H9 (cell line): ENCODE results near the gene GPX5. TPM values are rescaled to one million over a fixed set of nuclear protein-coding genes. Genes with fewer than 3 reads are reported as not detected.

Source experiments
- DNase-seq: peaks from one replicate; pipeline ENCODE4 v3.0.0-alpha.2; 2017
- H2AFZ ChIP-seq: one replicate; pipeline ENCODE4 v1.6.1; 2013; ENCODE audit warnings: mild to moderate bottlenecking, low read length, control low read depth, moderate library complexity
- H2AK5ac ChIP-seq: 2 replicates; pipeline ENCODE4 v1.6.1; 2013; ENCODE audit warnings: low read length, control low read depth, mixed read lengths; ENCODE audit not compliant: insufficient read length
- H2BK120ac ChIP-seq: one replicate; pipeline ENCODE4 v1.6.1; 2013; ENCODE audit warnings: low read depth, mild to moderate bottlenecking, low read length, control low read depth, inconsistent platforms; ENCODE audit not compliant: poor library complexity, severe bottlenecking
- H2BK12ac ChIP-seq: 2 replicates; pipeline ENCODE4 v1.6.1; 2013; ENCODE audit warnings: low read length, control low read depth, mixed read lengths, low read depth; ENCODE audit not compliant: insufficient read length
- H2BK15ac ChIP-seq: 2 replicates; pipeline ENCODE4 v1.6.1; 2013; ENCODE audit warnings: low read depth, low read length, control low read depth
- H2BK20ac ChIP-seq: one replicate; pipeline ENCODE4 v1.6.1; 2013; ENCODE audit warnings: low read depth, mild to moderate bottlenecking, low read length, control low read depth, inconsistent platforms; ENCODE audit not compliant: poor library complexity, severe bottlenecking
- H2BK5ac ChIP-seq: 2 replicates; pipeline ENCODE4 v1.6.1; 2013; ENCODE audit warnings: low read length, control low read depth, mixed read lengths; ENCODE audit not compliant: insufficient read length
- H3K14ac ChIP-seq: 2 replicates; pipeline ENCODE4 v1.6.1; 2013; ENCODE audit warnings: low read length, control low read depth; ENCODE audit not compliant: insufficient read depth
- H3K18ac ChIP-seq: 2 replicates; pipeline ENCODE4 v1.6.1; 2013; ENCODE audit warnings: low read depth, mild to moderate bottlenecking, mixed read lengths, low read length, control low read depth; ENCODE audit not compliant: insufficient read length
- H3K23ac ChIP-seq: 2 replicates; pipeline ENCODE4 v1.6.1; 2013; ENCODE audit warnings: low read length, control low read depth, mixed read lengths, low read depth; ENCODE audit not compliant: insufficient read length
- H3K23me2 ChIP-seq: 2 replicates; pipeline ENCODE4 v1.6.1; 2013; ENCODE audit warnings: low read depth, mild to moderate bottlenecking, mixed read lengths, low read length, control low read depth; ENCODE audit not compliant: insufficient read length, poor library complexity, severe bottlenecking
- H3K27ac ChIP-seq: 2 replicates; pipeline ENCODE4 v1.5.1; 2013; ENCODE audit warnings: low read length, control low read depth, mixed read lengths, low read depth; ENCODE audit not compliant: insufficient read length
- H3K27me3 ChIP-seq: 2 replicates; pipeline ENCODE4 v1.6.1; 2013; ENCODE audit warnings: low read length, control low read depth, inconsistent platforms; ENCODE audit not compliant: insufficient read depth
- H3K4ac ChIP-seq: 2 replicates; pipeline ENCODE4 v1.6.1; 2013; ENCODE audit warnings: low read depth, mild to moderate bottlenecking, control low read depth, inconsistent platforms, low read length, moderate library complexity
- H3K4me1 ChIP-seq: 2 replicates; pipeline ENCODE4 v1.6.1; 2013; ENCODE audit warnings: low read length, control low read depth, inconsistent platforms; ENCODE audit not compliant: insufficient read depth
- H3K4me2 ChIP-seq: 2 replicates; pipeline ENCODE4 v1.6.1; 2013; ENCODE audit warnings: low read length, control low read depth, mixed read lengths; ENCODE audit not compliant: insufficient read length, insufficient read depth
- H3K56ac ChIP-seq: 2 replicates; pipeline ENCODE4 v1.6.1; 2013; ENCODE audit warnings: low read depth, mild to moderate bottlenecking, mixed read lengths, low read length, control low read depth; ENCODE audit not compliant: insufficient read length
- H3K79me1 ChIP-seq: 2 replicates; pipeline ENCODE4 v1.6.1; 2013; ENCODE audit warnings: low read depth, mild to moderate bottlenecking, moderate library complexity, low read length, control low read depth, inconsistent platforms; ENCODE audit not compliant: insufficient read depth, poor library complexity, severe bottlenecking
- H3K79me2 ChIP-seq: 2 replicates; pipeline ENCODE4 v1.6.1; 2013; ENCODE audit warnings: low read length, control low read depth, inconsistent platforms; ENCODE audit not compliant: insufficient read depth
- H3K9ac ChIP-seq: 2 replicates; pipeline ENCODE4 v1.6.1; 2013; ENCODE audit warnings: low read length, control low read depth, mixed read lengths; ENCODE audit not compliant: insufficient read length; ENCODE audit errors: extremely low read depth
- H3K9me3 ChIP-seq: one replicate; pipeline ENCODE4 v1.6.1; 2013; ENCODE audit warnings: low read depth, low read length, inconsistent platforms; ENCODE audit not compliant: control insufficient read depth
- H3T11ph ChIP-seq: one replicate; pipeline ENCODE4 v1.6.1; 2013; ENCODE audit warnings: mild to moderate bottlenecking, low read length, control low read depth, inconsistent platforms
- H4K20me1 ChIP-seq: one replicate; pipeline ENCODE4 v1.6.1; 2013; ENCODE audit not compliant: control insufficient read depth, insufficient read length, insufficient read depth
- H4K5ac ChIP-seq: 2 replicates; pipeline ENCODE4 v1.6.1; 2013; ENCODE audit warnings: low read depth, mild to moderate bottlenecking, mixed read lengths, low read length, control low read depth; ENCODE audit not compliant: insufficient read length
- H4K8ac ChIP-seq: replicated peaks from 2 replicates; pipeline ENCODE4 v1.6.1; 2013; ENCODE audit warnings: low read length, control low read depth, mixed read lengths, low read depth; ENCODE audit not compliant: insufficient read length
- H4K91ac ChIP-seq: 2 replicates; pipeline ENCODE4 v1.6.1; 2013; ENCODE audit warnings: low read depth, mild to moderate bottlenecking, moderate library complexity, mixed read lengths, low read length, control low read depth; ENCODE audit not compliant: insufficient read length
- H3K27ac Mint-ChIP-seq, 3 experiments: 2 replicates in 2 of 3; 3 replicates in 1 of 3; pipeline ENCODE4 v1.8.0; 2020 to 2021; ENCODE audit warnings: mixed read lengths in 3 of 3, mild to moderate bottlenecking in 1 of 3, moderate library complexity in 1 of 3
- H3K27me3 Mint-ChIP-seq: 2 replicates; pipeline ENCODE4 v1.8.0; 2021; ENCODE audit warnings: low read depth, mild to moderate bottlenecking, moderate library complexity, mixed read lengths
- H3K36me3 Mint-ChIP-seq, 3 experiments: 2 replicates in 2 of 3; 3 replicates in 1 of 3; pipeline ENCODE4 v1.8.0; 2020 to 2021; ENCODE audit warnings: low read depth in 3 of 3, mixed read lengths in 3 of 3; ENCODE audit not compliant: insufficient read depth in 1 of 3
- H3K4me1 Mint-ChIP-seq, 2 experiments: 2 replicates each; pipeline ENCODE4 v1.8.0; 2020; ENCODE audit warnings: mixed read lengths in 2 of 2
- H3K4me3 Mint-ChIP-seq, 2 experiments: 2 replicates in 1 of 2; 3 replicates in 1 of 2; pipeline ENCODE4 v1.8.0; 2020 to 2021; ENCODE audit warnings: mild to moderate bottlenecking in 2 of 2, mixed read lengths in 2 of 2, moderate library complexity in 1 of 2
- H3K9me3 Mint-ChIP-seq, 2 experiments: 2 replicates in 1 of 2; 3 replicates in 1 of 2; pipeline ENCODE4 v1.8.0; 2020; ENCODE audit warnings: mild to moderate bottlenecking in 2 of 2, mixed read lengths in 2 of 2, moderate library complexity in 1 of 2
- CTCF ChIP-seq: fragments of 200-600 bp; sonication (generic); conservative IDR thresholded peaks from 3 replicates; pipeline ENCODE4 v1.8.0; 2021; ENCODE audit warnings: antibody characterized with exemption, mild to moderate bottlenecking
- WGBS: extraction: QIAGEN DNeasy Blood & Tissue Kit; methylation state at CpG from one replicate; pipeline ENCODE4 v1.1.7; 2013; ENCODE audit warnings: missing lambda C conversion rate, low lambda C conversion rate, mixed read lengths; ENCODE audit not compliant: insufficient read length; ENCODE audit errors: extremely low coverage; 5-methylcytosine and 5-hydroxymethylcytosine counted together
- long read RNA-seq: library from polyadenylated mRNA; unstranded; transcript quantifications from one replicate; pipeline ENCODE4 v2.0.0, GENCODE V29; 2020
- total RNA-seq: library from RNA; stranded (reverse); gene quantifications from 2 replicates; pipeline ENCODE4 v1.2.1, GENCODE V29; 2021

GPX5 gene
- total RNA-seq = not detected in 2 replicates
- long read RNA-seq = 0 reads

DNA sequence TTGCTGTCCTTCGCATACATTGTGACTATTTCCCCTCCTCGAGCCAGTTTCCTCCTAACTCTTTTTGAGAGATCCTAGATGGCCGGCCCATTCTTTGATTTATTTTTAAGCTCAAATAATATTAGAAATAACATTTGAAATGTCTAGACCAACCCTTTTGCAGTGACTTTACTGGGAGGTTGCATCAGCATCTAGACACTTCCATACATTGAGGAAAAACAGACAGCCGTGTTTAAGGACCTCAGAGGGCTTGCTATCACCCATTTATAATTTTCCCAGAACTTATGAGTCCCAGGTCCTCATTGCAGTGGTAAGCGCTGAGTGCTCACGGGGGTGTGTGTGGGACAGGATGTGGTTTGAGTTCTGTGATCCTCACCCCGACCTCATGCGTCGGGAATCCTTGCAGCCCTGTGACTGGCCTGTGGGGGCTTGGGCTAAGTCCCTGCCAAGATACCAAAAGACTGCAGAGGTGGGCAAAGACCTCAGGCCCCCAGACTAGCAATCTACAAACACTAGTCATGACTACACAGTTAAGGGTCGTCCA, at the start of gene GPX5:
TSS of gene GPX5 (plus strand) at position 386 of the 544 bp plus-strand sequence. CDS start at position 519, 133 bp downstream.
- no peak within 1 kb of the TSS for H2AFZ ChIP-seq
- no peak within 1 kb of the TSS for H3K4ac ChIP-seq

More for the DNA sequence above, at the start of gene GPX5:
- Mint-ChIP-seq H3K36me3 (no peaks in the 10 kb centered on the region), H3K27me3 (peaks cover 4% of the 10 kb centered on the region), H3K9me3 (no peaks in the 10 kb centered on the region), H3K27ac (no peak within 1 kb of the TSS; a peak in 2 of 7 replicates), H3K4me1 (peaks cover 14 to 19% of the 10 kb centered on the region in 2 experiments), H3K4me3 (no peak within 1 kb of the TSS)
- Histone ChIP-seq H3K23ac (no peak within 1 kb of the TSS), H2BK12ac (no peak within 1 kb of the TSS), H3K14ac (no peak within 1 kb of the TSS), H4K20me1 (no peaks in the 10 kb centered on the region), H3T11ph (no peak within 1 kb of the TSS), H3K18ac (no peak within 1 kb of the TSS), H3K4me1 (no peaks in the 10 kb centered on the region), H3K79me2 (no peaks in the 10 kb centered on the region), H2AK5ac (no peak within 1 kb of the TSS), H4K91ac (no peak within 1 kb of the TSS), H2BK20ac (no peak within 1 kb of the TSS), H3K9me3 (no peaks in the 10 kb centered on the region), H3K27me3 (no peaks in the 10 kb centered on the region), H3K4me2 (no peak within 1 kb of the TSS), H4K5ac (no peak within 1 kb of the TSS), H4K8ac (no peak within 1 kb of the TSS), H2BK15ac (no peak within 1 kb of the TSS), H2BK120ac (no peak within 1 kb of the TSS), H3K79me1 (no peaks in the 10 kb centered on the region), H2BK5ac (no peak within 1 kb of the TSS), H3K9ac (no peak within 1 kb of the TSS), H3K23me2 (no peaks in the 10 kb centered on the region), H3K27ac (no peak within 1 kb of the TSS), H3K56ac (no peak within 1 kb of the TSS)
- no peak for DNase-seq
- no peak for TF ChIP-seq CTCF
- WGBS = no CpG with 5 or more reads among the region's 10 CpGs
